ENCODE results near the gene C3orf70.

DNA sequence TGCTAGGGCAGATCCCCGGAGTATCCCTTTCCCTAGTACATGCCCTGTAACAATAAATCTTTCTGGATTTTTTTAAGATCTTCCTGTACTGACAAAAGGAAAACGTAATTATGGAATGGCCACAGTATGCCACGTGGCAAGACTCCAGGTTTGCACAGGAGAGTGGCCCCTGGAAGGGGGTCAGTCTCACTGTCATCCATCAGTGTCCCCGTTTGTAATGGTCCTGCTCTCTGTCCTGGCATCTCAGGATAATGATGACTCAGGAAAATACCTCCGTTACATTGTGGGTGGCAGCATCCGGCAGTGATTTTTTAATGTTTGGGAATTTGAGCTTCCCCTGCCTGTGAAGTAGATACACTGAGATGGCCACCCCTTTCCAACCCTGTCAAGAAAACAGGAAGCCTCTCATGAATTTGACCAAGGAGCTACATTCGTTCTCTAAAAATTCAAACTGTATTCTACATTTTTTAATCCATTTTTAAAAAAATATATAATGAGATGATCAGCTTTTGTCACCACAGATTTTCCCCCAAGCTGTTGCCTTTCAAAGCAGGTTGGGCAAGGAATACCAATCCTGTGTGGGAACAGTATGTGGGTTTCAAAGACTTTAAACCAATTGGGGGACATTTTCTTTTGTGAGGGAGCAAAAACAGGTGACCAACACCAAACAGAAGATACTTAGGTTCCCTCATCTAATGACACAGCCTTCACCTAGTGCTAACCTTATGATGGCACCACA lies 110.4 kb downstream of the C3orf70 start:
- TF ChIP-seq RAD21 (IDR thresholded peaks at IDR 0.05; ENCODE audit: low read depth) (no peak), EP300 (IDR thresholded peaks at IDR 0.05; ENCODE audit: borderline replicate concordance) (no peak), EGR1 (IDR thresholded peaks at IDR 0.05) (no peak), YY1 (IDR thresholded peaks at IDR 0.05; ENCODE audit: low read depth) (no peak), TAF1 (IDR thresholded peaks at IDR 0.05; ENCODE audit: low read depth) (no peak), TCF12 (IDR thresholded peaks at IDR 0.05; ENCODE audit: low read depth) (no peak), NFIC (IDR thresholded peaks at IDR 0.05) (no peak), TEAD4 (IDR thresholded peaks at IDR 0.05) (no peak), ZBTB7A (IDR thresholded peaks at IDR 0.05; ENCODE audit: low read depth) (no peak), FOXM1 (IDR thresholded peaks at IDR 0.05; ENCODE audit: borderline replicate concordance, low read depth) (no peak)
- TF ChIP-seq, protein P1, sequence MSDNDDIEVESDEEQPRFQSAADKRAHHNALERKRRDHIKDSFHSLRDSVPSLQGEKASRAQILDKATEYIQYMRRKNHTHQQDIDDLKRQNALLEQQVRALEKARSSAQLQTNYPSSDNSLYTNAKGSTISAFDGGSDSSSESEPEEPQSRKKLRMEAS (IDR thresholded peaks at IDR 0.05), result no peak
- TF ChIP-seq, protein P2, sequence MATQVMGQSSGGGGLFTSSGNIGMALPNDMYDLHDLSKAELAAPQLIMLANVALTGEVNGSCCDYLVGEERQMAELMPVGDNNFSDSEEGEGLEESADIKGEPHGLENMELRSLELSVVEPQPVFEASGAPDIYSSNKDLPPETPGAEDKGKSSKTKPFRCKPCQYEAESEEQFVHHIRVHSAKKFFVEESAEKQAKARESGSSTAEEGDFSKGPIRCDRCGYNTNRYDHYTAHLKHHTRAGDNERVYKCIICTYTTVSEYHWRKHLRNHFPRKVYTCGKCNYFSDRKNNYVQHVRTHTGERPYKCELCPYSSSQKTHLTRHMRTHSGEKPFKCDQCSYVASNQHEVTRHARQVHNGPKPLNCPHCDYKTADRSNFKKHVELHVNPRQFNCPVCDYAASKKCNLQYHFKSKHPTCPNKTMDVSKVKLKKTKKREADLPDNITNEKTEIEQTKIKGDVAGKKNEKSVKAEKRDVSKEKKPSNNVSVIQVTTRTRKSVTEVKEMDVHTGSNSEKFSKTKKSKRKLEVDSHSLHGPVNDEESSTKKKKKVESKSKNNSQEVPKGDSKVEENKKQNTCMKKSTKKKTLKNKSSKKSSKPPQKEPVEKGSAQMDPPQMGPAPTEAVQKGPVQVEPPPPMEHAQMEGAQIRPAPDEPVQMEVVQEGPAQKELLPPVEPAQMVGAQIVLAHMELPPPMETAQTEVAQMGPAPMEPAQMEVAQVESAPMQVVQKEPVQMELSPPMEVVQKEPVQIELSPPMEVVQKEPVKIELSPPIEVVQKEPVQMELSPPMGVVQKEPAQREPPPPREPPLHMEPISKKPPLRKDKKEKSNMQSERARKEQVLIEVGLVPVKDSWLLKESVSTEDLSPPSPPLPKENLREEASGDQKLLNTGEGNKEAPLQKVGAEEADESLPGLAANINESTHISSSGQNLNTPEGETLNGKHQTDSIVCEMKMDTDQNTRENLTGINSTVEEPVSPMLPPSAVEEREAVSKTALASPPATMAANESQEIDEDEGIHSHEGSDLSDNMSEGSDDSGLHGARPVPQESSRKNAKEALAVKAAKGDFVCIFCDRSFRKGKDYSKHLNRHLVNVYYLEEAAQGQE (IDR thresholded peaks at IDR 0.05; ENCODE audit: low read depth), result no peak

Measured in Ishikawa (cell line).